Activated T-helper 1 cell treated with anti-CD3 and anti-CD28 coated beads, Interleukin-2, amount 50 U/mL, for 16 hours (primary cell): Measurements from ENCODE around the gene CD180.
A peak's percentile ranks its signal among the peaks of the same experiment; 100 is the strongest.

Experiments used
- DNase-seq, 2 donors: peaks; one replicate each; pipeline ENCODE4 v3.0.0-alpha.2; 2020; ENCODE audit warnings: low read depth in 1 of 2, low spot score in 1 of 2

The CD180 gene

DNA sequence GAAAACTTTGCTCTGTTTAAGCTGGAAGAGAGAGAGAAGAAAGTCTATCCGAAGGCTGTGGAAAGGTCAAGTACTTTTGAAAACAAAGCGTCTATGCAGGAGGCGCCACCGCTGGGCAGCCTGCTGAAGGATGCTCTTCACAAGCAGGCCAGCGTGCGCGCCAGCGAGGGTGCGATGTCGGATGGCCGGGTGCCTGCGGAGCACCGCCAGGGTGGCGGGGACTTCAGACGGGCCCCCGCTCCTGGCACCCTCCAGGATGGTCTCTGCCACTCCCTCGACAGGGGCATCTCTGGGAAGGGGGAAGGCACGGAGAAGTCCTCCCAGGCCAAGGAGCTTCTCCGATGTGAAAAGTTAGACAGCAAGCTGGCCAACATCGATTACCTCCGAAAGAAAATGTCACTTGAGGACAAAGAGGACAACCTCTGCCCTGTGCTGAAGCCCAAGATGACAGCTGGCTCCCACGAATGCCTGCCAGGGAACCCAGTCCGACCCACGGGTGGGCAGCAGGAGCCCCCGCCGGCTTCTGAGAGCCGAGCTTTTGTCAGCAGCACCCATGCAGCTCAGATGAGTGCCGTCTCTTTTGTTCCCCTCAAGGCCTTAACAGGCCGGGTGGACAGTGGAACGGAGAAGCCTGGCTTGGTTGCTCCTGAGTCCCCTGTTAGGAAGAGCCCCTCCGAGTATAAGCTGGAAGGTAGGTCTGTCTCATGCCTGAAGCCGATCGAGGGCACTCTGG is 32.6 kb downstream of the CD180 start:
- no peak for DNase-seq

DNA sequence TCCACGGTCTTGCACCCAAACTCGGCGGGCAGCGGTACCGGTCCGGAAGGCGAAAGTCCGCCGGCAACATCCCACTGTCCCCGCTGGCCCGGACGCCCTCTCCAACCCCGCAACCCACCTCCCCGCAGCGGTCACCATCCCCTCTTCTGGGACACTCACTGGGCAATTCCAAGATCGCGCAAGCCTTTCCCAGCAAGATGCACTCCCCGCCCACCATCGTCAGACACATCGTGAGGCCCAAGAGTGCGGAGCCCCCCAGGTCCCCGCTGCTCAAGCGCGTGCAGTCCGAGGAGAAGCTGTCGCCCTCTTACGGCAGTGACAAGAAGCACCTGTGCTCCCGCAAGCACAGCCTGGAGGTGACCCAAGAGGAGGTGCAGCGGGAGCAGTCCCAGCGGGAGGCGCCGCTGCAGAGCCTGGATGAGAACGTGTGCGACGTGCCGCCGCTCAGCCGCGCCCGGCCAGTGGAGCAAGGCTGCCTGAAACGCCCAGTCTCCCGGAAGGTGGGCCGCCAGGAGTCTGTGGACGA is 33.3 kb downstream of the CD180 start:
- DNase-seq: no peak

DNA sequence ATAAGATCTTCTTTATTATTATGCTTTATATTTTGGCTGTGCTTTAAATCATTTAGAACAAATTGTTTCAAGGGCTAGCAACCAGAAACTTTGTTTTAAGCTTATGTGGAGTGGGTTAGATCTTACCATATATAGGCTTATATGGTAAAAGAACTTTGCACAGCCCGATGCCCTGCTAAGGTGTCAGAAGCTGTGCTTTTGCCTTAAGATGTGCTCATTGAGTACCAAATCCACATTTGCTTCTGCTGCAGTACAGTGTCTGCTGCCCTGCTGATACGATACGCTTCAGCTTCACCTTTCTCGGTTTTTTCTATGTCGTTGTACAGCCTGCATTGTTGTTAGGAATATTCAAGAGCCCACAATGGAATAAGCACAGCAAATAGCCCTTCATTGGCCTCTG is 34.8 kb downstream of the CD180 start:
- no peak for DNase-seq

DNA sequence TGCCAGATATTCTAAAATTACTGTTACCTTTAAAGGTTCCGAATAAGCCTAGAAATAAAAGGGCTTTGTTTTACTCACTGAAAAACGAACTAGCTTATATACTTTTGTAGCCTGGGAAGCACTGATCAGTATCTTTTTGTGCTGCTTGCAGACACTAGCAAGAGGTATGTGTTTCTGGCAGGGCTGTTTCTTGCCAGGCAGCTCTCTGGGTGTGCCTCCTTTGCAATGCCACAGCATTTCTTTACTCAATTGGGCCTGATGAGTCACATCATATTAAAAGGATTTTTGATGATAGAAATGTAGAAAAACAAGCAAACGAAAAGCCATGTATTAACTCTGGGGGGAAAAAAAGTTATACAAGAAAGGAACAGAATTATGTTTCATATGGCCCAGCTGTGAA is 35.6 kb downstream of the CD180 start:
- peak in 1 of 2 donors; percentile 9 for DNase-seq

DNA sequence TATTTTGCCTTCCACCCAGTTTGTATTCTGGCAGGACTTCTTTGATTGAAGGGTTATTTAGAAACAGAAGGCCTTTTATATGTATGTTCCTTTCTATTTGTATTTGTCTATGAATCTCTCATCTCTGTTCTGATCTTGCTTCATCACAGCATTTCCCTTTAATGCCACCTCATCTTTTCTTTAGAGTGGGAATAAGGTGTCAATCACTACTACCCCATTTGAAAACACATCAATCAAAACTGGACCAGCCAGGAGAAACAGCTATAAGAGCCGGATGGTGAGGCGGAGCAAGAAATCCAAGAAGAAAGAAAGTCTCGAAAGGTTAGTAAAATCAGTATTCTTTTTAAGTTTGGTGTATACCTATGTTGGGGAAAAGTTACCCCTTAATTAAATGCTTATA is 36.3 kb downstream of the CD180 start:
- DNase-seq: no peak

DNA sequence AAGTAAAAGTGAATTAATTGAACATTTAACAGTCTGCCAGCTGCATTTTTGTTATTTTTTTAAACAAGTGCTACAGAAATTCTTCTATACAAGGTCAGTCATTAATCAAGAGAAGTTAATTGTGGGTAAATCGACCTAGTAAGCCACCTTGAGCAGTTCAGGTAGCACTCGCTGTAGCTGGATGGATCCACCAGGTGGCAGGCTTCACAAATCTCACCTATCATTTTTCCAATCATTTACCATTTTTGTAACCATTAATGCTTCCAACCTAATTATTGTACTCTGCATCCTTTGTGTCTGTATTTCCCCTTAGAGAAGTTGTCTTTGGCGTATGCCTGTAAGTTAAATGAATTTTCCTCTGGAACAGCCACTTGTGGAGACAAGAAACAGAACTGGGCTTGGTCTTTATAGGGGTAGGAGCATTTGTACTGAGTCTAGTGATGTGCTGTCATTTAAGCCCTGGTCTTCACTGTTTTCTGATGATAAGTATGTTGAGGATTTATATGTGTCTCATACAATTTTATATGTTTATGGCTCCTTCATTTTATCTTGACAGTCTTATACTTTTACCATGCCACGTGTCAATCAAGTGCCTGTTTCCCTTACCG is 39.5 kb downstream of the CD180 start:
- DNase-seq: peak; percentile 13 to 25

DNA sequence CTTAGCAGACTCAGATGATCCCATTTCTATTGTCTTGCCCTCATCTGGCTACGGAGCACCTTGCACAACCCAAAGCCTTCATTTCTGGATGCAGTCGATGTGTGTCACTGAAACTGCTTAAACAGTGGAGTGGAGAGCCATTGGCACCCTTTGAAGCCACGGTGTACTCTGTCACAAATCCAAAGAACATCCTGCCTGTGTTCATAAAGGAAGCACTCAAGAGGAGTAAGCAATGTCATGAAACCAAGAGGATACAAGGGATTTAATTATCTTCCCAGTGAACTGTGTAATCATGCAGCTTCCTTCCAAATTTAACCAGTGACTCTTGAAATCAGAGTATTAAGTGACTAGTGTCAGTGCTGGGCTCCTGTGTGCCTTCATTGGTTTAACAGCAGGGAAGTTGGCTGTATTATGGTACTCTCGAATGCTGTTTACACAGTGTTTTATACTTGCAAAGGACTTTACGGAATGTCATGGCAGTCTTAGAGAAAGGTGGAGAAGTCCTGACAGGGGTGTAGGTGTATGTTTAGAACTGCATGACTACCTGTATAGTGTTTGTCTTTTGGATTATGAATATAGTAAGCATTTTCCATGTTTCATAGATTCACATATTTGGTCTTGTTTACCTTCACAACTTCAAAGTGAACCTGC is 41.9 kb downstream of the CD180 start:
- no peak for DNase-seq

DNA sequence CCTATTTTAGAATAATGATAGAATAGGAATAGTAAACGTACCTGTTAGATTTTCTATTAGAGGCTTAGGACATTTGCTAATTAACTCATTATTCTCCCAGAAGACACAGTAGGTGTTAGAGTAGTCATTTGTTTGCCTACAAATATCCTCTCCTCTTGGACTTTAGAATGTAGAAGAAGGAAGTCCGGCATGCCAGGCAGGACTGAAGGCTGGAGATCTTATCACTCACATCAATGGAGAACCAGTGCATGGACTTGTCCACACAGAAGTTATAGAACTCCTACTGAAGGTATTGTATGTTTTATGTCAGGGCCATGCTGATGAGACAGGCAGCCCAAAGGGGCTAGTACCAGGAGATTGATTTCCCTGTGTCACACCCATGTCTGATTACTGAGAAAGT is 43.3 kb downstream of the CD180 start:
- DNase-seq: no peak

DNA sequence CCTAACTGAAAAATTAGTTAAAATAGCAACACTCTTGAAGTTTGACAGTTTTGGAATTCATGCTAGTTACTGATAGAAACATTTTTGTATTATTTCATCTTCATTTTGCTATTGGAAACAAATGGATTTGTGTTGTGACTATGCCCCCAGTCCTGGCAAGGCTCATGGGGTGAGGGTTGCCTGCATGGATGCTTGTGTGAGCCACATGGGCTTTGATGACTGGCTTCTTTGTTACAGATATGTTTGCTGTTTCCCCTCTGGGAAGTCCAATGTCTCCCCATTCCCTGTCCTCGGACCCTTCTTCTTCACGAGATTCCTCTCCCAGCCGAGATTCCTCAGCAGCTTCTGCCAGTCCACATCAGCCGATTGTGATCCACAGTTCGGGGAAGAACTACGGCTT is 44.2 kb downstream of the CD180 start:
- no peak for DNase-seq

DNA sequence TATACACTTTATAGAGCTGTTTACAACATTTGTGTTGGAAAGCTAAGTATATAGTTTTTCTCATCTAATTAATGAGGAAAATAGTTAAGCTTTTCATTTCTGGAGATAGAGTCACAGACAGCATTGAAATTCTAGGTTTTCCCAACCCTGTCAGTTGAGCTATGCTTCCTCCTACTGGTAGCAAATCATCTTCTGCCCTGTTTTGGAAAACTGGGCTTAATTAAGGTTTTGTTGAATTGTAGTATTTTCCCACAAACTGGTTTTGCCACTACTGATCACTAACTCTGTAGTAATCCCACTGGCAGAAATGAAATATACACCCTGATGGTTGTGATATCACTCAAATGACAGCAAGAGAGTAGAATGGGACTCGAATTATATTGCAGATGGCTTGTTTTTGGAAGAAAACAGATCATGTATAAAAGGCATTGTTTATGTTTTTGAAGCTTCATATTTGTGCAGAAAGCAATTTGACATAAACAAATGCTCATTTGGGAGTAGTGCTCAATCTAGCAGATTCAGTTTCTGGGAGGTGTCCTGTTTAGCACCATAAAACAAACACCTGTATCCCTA is 46.6 kb downstream of the CD180 start:
- no peak for DNase-seq

DNA sequence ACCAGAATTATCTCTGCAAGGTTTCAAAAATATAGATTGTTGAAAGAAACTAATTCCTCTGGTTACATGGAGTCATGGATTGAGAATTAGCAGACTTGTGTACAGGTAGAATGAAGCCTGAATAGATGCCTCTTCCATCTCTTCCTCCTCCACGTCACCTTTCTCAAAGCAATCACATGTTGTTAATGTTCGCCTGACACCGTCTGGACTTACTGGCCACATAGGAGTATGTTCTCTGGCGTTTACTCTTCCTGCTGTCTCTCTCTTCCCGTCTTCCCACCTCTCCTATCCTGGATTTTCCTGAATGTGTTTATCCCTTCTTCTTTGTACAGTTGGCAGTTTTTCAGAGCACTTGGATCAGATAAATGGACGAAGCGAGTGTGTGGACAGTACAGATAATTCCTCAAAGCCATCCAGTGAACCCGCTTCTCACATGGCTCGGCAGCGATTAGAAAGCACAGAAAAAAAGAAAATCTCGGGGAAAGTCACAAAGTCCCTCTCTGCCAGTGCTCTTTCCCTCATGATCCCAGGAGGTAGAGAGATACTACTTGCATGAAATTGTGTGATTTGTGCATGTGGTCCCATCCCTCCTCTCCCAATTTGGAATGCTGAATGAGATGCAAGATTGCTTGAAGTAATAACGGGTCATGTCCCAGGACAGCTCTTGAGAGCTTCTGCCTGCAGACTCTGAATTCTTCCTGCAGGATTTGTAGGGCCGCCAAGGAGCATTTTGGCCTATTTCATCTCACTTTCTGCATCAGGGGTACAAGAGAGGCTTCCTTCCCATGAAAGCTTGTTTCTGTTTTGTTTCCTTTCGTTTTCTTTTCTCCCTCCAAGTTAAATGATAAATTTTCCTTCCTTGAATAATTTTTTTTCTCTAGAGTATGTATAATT is 47.3 kb downstream of the CD180 start:
- DNase-seq: no peak

DNA sequence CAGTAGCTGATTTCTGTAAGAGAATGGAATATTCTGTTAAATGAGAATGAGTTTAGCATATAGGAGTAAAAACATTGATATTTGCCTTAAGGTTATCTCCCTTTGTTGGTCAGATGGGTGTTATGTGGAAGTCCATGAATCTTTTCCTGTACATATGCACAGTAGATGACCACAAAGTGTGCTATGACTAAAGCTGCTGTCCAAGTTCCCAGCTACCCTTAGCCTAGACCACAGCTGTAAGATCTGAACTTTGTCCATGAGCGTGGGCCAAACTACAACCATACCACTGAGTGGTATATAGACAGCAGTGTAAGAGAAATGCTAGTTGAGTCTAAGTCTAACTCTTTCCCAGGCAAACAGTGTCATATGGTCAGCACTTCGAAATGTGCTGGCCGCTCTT is 48.8 kb downstream of the CD180 start:
- no peak for DNase-seq

DNA sequence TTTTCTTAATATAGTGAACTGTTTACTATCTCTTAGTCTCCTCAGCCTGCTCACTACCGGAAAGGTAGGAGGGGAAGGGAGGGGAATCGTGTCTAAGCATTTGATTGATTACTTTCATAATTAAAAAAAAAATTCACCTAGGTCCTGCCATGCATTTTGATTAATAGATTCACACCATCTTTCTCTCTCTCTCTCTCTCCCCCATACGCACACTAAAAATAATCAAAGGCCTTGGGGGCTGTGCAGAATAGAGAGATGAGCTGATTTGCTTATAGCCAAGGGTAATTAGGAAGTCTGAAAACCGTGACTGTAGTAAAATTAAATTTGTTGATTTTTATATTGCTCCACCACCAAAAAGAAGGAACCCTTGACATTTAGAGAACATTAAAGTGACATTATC is 49.6 kb downstream of the CD180 start:
- DNase-seq: no peak

DNA sequence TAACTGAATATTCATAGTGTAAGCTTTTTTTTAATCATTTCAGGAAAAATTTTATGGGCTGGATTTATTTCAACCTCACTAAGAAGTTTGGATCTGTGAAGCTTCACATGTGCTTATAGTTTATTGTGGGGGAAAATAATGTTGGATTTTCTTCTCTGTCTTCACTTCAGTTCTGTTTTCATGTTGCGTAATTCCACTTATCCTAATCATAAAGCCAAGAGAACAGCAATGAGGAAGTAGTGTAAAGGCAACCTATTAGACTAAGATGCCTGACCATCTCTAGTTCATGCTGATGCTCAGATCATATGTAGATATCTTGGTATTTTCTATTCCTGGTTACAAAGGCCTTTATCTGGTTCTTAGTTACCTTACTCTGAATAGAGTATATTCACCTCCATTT is 50.0 kb downstream of the CD180 start:
- DNase-seq: no peak

DNA sequence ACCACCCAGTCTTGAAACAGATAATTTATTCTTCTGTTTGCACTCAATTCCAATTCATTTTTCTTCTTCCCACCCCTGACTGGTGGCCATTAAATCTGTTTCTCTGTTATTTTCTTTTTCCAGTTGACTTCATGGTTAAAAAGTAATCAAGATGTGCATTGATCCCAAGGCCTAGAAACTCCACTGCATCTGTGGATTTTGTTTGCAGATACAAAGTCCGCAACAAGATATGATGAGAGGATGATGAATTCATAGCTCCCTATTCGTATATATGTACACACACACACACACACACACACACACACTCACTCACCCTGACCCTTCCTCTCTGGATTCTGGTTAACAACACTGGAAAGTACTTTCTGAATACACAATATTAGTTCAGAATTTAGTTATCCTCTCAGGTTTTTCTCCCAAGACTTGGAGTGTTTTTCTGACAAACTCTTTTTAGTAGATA is 52.4 kb downstream of the CD180 start:
- DNase-seq: no peak

DNA sequence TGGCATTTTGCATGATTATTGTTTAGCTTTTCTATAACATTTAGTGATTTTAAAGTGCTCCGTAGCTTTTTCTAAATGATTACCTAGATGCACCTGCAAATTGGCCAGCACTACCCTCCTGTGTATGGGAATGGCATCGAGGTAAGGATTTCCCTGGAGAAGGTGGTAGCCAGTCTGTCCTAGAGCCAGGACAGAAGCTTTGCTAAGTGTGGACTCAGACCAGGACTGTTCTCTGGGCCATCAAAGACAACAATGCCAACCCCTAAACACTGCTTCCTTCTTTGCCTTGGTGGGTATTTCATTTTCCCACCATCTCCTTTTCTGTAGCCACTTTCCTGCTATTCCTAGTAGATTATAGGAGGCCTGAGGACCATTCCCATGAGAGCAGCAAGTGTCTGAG is 53.0 kb downstream of the CD180 start:
- no peak for DNase-seq

DNA sequence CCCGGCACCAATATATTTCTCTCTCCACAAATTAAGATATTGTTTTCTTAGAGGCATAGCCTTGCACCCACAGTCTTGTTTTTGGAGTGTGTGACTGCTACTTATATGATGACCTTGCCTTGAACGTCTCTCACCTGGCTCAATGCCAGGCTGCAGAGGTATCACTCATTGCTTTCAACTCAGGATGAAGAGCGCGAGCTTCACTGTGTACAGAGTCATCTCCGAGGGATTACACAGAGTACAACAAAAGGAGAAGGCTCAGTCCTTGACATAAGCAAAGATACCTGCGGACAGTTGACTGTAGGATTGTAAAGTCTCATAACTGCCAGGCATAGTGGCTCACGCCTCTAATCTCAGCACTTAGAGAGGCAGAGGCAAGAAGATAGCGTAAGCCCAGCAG is 53.8 kb downstream of the CD180 start:
- no peak for DNase-seq

DNA sequence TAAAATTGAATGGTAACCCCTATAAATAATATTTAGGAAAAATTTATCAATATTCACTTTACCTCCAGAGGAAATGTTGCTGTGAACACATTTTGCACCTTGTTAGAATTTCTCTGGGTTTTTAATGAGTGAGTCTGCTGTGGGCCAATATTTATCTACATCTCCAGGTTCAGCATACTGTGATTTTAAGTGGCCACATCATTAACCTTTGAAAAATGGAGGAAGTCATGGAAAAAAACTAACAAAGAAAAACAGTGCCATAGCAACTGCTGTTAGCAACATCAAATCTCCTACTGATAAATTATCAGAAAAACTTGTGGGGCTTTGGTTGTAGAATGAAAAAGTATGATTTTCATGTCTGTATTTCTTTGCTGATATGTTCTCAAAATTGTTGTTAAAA is 55.0 kb downstream of the CD180 start:
- no peak for DNase-seq

DNA sequence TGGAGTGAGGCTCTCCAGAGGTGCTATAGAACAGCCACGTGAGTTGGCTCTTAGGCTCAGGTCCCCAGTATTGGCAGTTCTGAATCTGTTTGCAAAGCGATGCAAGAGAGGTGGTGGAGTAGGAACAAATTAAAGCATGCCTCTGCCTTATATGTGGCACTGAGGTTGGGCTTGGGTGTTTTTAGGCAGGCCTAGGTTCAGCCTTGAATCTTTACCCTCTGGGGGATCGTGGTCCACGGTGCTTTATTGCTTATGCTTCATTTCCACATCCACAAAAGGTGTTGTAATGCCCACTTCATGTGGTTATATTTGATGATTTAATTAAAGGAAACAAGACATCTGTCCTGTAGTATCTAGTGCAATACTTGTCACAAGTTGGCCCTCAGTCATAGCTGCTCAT is 56.2 kb downstream of the CD180 start:
- no peak for DNase-seq

DNA sequence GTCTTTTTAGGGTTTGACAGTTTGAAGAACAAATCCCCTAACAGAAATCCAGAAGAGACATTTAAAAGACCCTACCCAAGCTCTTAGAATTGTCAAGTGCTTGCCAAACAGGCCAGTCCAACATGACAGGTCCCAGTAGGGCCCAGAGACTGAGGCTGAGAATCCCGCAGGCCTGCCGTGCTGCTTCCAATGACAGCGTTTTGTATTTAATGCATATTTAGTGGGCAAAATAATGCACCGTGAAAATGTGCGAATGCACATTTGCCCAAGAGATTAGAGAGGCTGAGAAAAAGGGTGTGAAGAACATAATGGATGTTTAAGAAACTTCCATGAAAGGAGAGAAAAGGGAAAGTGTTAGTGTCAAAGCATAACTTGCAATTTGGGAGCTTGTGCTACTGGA is 57.6 kb downstream of the CD180 start:
- no peak for DNase-seq

DNA sequence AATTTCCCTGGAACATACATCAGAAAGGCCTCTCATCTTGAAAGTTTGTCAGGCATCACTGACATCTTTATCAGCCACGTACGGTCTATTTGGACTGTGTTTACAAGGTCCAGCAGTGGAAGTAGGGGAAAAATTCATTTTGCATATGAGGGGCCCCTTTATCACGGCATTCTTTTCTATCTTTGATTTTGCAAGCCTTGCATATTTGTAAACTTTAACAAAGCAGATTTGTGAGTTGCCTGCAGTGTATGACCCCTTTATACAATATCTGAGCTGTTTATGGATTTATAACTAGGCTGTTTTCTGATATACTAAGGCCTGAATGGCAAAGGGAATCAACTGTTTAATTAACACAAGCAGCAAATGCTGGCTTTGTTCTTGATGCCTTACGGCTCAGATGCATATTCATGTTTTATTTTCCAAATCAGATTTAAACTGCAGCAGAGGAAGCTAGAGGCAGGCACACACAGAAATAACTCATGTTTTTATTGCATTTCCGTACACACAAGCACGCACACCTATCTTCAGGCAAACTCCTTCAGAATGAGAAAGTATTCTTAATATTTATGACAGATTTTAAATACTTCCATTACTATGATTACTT is 61.1 kb downstream of the CD180 start:
- DNase-seq: no peak
